Thoracic aorta (tissue), 2 donors: ENCODE results near the gene PRPSAP2. TPM values are rescaled to one million over a fixed set of nuclear protein-coding genes. Genes with fewer than 3 reads are reported as not detected.

Experiments used
- ATAC-seq: fragments of 150-250 bp; one replicate; pipeline ENCODE4 v1.8.0; 2017; ENCODE audit warnings: low read depth; ENCODE audit not compliant: insufficient number of reproducible peaks, low FRiP score
- DNase-seq: peaks from one replicate; pipeline ENCODE4 v3.0.0-alpha.2; 2020; ENCODE audit warnings: low spot score
- H3K27ac ChIP-seq, 2 donors: fragments of 200-600 bp; sonication (generic); 1 replicate in 1 of 2; 2 replicates in 1 of 2; pipeline ENCODE4 v1.5.1; 2016; ENCODE audit warnings: mild to moderate bottlenecking in 2 of 2, moderate library complexity in 2 of 2
- H3K27me3 ChIP-seq: fragments of 200-600 bp; sonication (generic); replicated peaks from 2 replicates; pipeline ENCODE4 v1.6.0; 2016; ENCODE audit warnings: mild to moderate bottlenecking; ENCODE audit not compliant: insufficient read depth
- H3K36me3 ChIP-seq: fragments of 200-600 bp; sonication (generic); one replicate; pipeline ENCODE4 v1.5.1; 2016
- H3K4me1 ChIP-seq, 2 donors: fragments of 200-600 bp; sonication (generic); 1 replicate in 1 of 2; 2 replicates in 1 of 2; pipeline versions ENCODE4 v1.5.1 to v1.6.0; 2016; ENCODE audit warnings: low read depth in 2 of 2, mild to moderate bottlenecking in 1 of 2; ENCODE audit not compliant: control insufficient read depth in 1 of 2
- H3K4me3 ChIP-seq: fragments of 200-600 bp; sonication (generic); 2 replicates; pipeline ENCODE4 v1.5.1; 2016; ENCODE audit warnings: mild to moderate bottlenecking
- H3K9me3 ChIP-seq: fragments of 200-600 bp; sonication (generic); 2 replicates; pipeline ENCODE4 v1.5.1; 2016
- CTCF ChIP-seq: fragments of 200-600 bp; sonication (generic); IDR thresholded peaks from one replicate; pipeline ENCODE4 v1.5.1; 2019; ENCODE audit warnings: antibody characterized with exemption
- total RNA-seq, 2 donors: library from RNA; depleted of rRNA; stranded (reverse); fragments of >200 nt; gene quantifications; one replicate each; pipeline versions ENCODE4 v1.1.0 to v1.2.3, GENCODE V29; 2016

The PRPSAP2 gene
- total RNA-seq, 2 donors from 2014 or later = 21.3 to 26.9 TPM

- ATAC-seq = no peak
- Histone ChIP-seq H3K27me3 (no peaks in the 10 kb centered on the region), H3K9me3 (no peaks in the 10 kb centered on the region), H3K4me3 (no peak overlapping the region), H3K36me3 (peaks cover 19% of the 10 kb centered on the region), H3K27ac (no peak overlapping the region), H3K4me1 (no peaks in the 10 kb centered on the region)
- no peak for DNase-seq
- no peak for TF ChIP-seq CTCF
Measured at GRCh38 chr17:18974407-18975149, 116.6 kb downstream of the PRPSAP2 start.

- H3K9me3 ChIP-seq = no peaks in the 10 kb centered on the region
- H3K4me1 ChIP-seq = no peaks in the 10 kb centered on the region
- DNase-seq (no peak), ATAC-seq (no peak)
- no peak for TF ChIP-seq CTCF
- H3K27me3 ChIP-seq = no peaks in the 10 kb centered on the region
- no peak overlapping the region for H3K27ac ChIP-seq
- peaks cover 19% of the 10 kb centered on the region for H3K36me3 ChIP-seq
- no peak overlapping the region for H3K4me3 ChIP-seq
Measured at GRCh38 chr17:18975597-18975996, 117.7 kb downstream of the PRPSAP2 start.

- no peaks in the 10 kb centered on the region for H3K27me3 ChIP-seq
- H3K4me3 ChIP-seq = no peak overlapping the region
- ATAC-seq (no peak), DNase-seq (no peak)
- H3K9me3 ChIP-seq = no peaks in the 10 kb centered on the region
- no peak for TF ChIP-seq CTCF
- H3K36me3 ChIP-seq = peaks cover 19% of the 10 kb centered on the region
- no peaks in the 10 kb centered on the region for H3K4me1 ChIP-seq
- H3K27ac ChIP-seq = no peak overlapping the region
Measured at GRCh38 chr17:18976201-18976600, 118.3 kb downstream of the PRPSAP2 start.

- Histone ChIP-seq H3K27me3 (no peaks in the 10 kb centered on the region), H3K4me3 (no peak overlapping the region), H3K27ac (no peak overlapping the region), H3K36me3 (peaks cover 19% of the 10 kb centered on the region), H3K9me3 (no peaks in the 10 kb centered on the region), H3K4me1 (no peaks in the 10 kb centered on the region)
- DNase-seq (no peak), ATAC-seq (no peak)
- TF ChIP-seq CTCF = no peak
Measured at GRCh38 chr17:18977021-18977420, 119.1 kb downstream of the PRPSAP2 start.

GRCh38 chr17:18977646-18978045 lies 119.7 kb downstream of the PRPSAP2 start:
- Histone ChIP-seq H3K4me3 (no peak overlapping the region), H3K4me1 (no peaks in the 10 kb centered on the region), H3K27ac (no peak overlapping the region), H3K36me3 (peaks cover 19% of the 10 kb centered on the region), H3K9me3 (no peaks in the 10 kb centered on the region), H3K27me3 (no peaks in the 10 kb centered on the region)
- DNase-seq (no peak), ATAC-seq (no peak)
- no peak for TF ChIP-seq CTCF
